Neural cell (in vitro differentiated cells): Measurements from ENCODE around the gene CHPF. TPM values are rescaled to one million over a fixed set of nuclear protein-coding genes. Genes with fewer than 3 reads are reported as not detected.

Experiments used
- H2AFZ ChIP-seq: fragments of 200-600, 300-800 bp; sonication (generic), shearing (Covaris generic); 2 replicates; pipeline ENCODE4 v1.6.0; 2014; ENCODE audit warnings: low read depth, mild to moderate bottlenecking, antibody characterized with exemption, low read length, moderate library complexity
- H3F3A ChIP-seq: fragments of 200-600 bp; shearing (Covaris generic); 2 replicates; pipeline ENCODE4 v1.6.1; 2016; ENCODE audit warnings: mild to moderate bottlenecking, moderate library complexity, mixed read lengths, antibody characterized with exemption, low read length; ENCODE audit not compliant: insufficient read depth, poor library complexity, severe bottlenecking
- H3K27ac ChIP-seq: fragments of 200-600, 300-800 bp; sonication (generic), shearing (Covaris generic); 2 replicates; pipeline ENCODE4 v1.5.1; 2014; ENCODE audit warnings: mild to moderate bottlenecking, low read length, moderate library complexity
- H3K27me3 ChIP-seq: fragments of 300-800, 200-600 bp; sonication (generic), shearing (Covaris generic); 2 replicates; pipeline ENCODE4 v1.6.0; 2014; ENCODE audit warnings: mild to moderate bottlenecking, low read depth, low read length, moderate library complexity; ENCODE audit not compliant: insufficient read depth
- H3K36me3 ChIP-seq: fragments of 300-800, 200-600 bp; sonication (generic), shearing (Covaris generic); 2 replicates; pipeline ENCODE4 v1.5.1; 2014; ENCODE audit warnings: mild to moderate bottlenecking, antibody characterized with exemption, low read length, moderate library complexity; ENCODE audit not compliant: insufficient read depth
- H3K4me2 ChIP-seq: fragments of 300-800, 200-600 bp; sonication (generic), shearing (Covaris generic); 2 replicates; pipeline ENCODE4 v1.6.0; 2014; ENCODE audit warnings: mild to moderate bottlenecking, low read length
- H3K4me3 ChIP-seq: fragments of 300-800, 200-600 bp; sonication (generic), shearing (Covaris generic); 2 replicates; pipeline ENCODE4 v1.5.1; 2014; ENCODE audit warnings: mild to moderate bottlenecking, low read length, moderate library complexity
- H3K79me2 ChIP-seq: fragments of 200-600 bp; shearing (Covaris generic); replicated peaks from 2 replicates; pipeline ENCODE4 v1.6.0; 2014; ENCODE audit warnings: mild to moderate bottlenecking, low read length, moderate library complexity; ENCODE audit not compliant: insufficient read depth
- H3K9ac ChIP-seq: fragments of 300-800, 200-600 bp; sonication (generic), shearing (Covaris generic); 2 replicates; pipeline ENCODE4 v1.6.1; 2016; ENCODE audit warnings: mild to moderate bottlenecking, low read length, mixed read lengths
- H3K9me2 ChIP-seq: fragments of 200-600 bp; shearing (Covaris generic); 2 replicates; pipeline ENCODE4 v1.6.1; 2016; ENCODE audit warnings: mild to moderate bottlenecking, low read length, mixed read lengths; ENCODE audit not compliant: insufficient read depth
- H3K9me3 ChIP-seq: fragments of 200-600, 300-800 bp; sonication (generic), shearing (Covaris generic); 2 replicates; pipeline ENCODE4 v1.6.1; 2016; ENCODE audit warnings: mild to moderate bottlenecking, mixed run types, low read length, moderate library complexity, mixed read lengths
- H4K20me1 ChIP-seq: fragments of 200-600 bp; shearing (Covaris generic); 2 replicates; pipeline ENCODE4 v1.6.1; 2016; ENCODE audit warnings: mild to moderate bottlenecking, mixed run types; ENCODE audit not compliant: insufficient read depth
- EP300 ChIP-seq: fragments of 450-650 bp; conservative IDR thresholded peaks from 2 replicates; pipeline ENCODE4 v1.6.1; 2014; ENCODE audit warnings: antibody characterized with exemption, mild to moderate bottlenecking, moderate library complexity; ENCODE audit not compliant: poor library complexity, severe bottlenecking
- EZH2 ChIP-seq: fragments of 200-600, 300-800 bp; shearing (Covaris generic), sonication (generic); IDR thresholded peaks from 2 replicates; pipeline ENCODE4 v1.6.1; 2014; ENCODE audit warnings: antibody characterized with exemption, low read length, borderline replicate concordance, mild to moderate bottlenecking; ENCODE audit not compliant: insufficient read depth, poor library complexity, severe bottlenecking
- MXI1 ChIP-seq: fragments of 450-650 bp; conservative IDR thresholded peaks from 2 replicates; pipeline ENCODE4 v1.6.1; 2014; ENCODE audit warnings: antibody characterized with exemption, mild to moderate bottlenecking; ENCODE audit not compliant: poor library complexity, severe bottlenecking
- POLR2AphosphoS5 ChIP-seq: IDR thresholded peaks from 2 replicates; pipeline ENCODE4 v1.6.1; 2012
- RAD21 ChIP-seq: fragments of 450-650 bp; conservative IDR thresholded peaks from 2 replicates; pipeline ENCODE4 v1.6.1; 2014; ENCODE audit warnings: antibody characterized with exemption, mild to moderate bottlenecking, moderate library complexity
- SMC3 ChIP-seq: fragments of 450-650 bp; conservative IDR thresholded peaks from 2 replicates; pipeline ENCODE4 v1.6.1; 2014; ENCODE audit warnings: antibody characterized with exemption, mild to moderate bottlenecking, moderate library complexity; ENCODE audit not compliant: poor library complexity
- TAF1 ChIP-seq: IDR thresholded peaks from 2 replicates; pipeline ENCODE4 v1.6.1; 2012; ENCODE audit warnings: low read depth
- polyA plus RNA-seq: library from polyadenylated mRNA; depleted of rRNA; stranded (reverse); fragments of >200 nt; gene quantifications from 2 replicates; pipeline ENCODE4 v1.2.3, GENCODE V29; 2014
- TF ChIP-seq, protein P1 (sequence below): IDR thresholded peaks from 2 replicates; pipeline ENCODE4 v1.6.1; 2012; ENCODE audit warnings: borderline replicate concordance
- TF ChIP-seq, protein P2 (sequence below): fragments of 450-650 bp; IDR thresholded peaks from 2 replicates; pipeline ENCODE4 v1.5.1; 2014; ENCODE audit warnings: antibody characterized with exemption, mild to moderate bottlenecking, moderate library complexity; ENCODE audit not compliant: poor library complexity, severe bottlenecking

The CHPF gene
- polyA plus RNA-seq, 1 donor from 2014 or later: 28.6 TPM

DNA sequence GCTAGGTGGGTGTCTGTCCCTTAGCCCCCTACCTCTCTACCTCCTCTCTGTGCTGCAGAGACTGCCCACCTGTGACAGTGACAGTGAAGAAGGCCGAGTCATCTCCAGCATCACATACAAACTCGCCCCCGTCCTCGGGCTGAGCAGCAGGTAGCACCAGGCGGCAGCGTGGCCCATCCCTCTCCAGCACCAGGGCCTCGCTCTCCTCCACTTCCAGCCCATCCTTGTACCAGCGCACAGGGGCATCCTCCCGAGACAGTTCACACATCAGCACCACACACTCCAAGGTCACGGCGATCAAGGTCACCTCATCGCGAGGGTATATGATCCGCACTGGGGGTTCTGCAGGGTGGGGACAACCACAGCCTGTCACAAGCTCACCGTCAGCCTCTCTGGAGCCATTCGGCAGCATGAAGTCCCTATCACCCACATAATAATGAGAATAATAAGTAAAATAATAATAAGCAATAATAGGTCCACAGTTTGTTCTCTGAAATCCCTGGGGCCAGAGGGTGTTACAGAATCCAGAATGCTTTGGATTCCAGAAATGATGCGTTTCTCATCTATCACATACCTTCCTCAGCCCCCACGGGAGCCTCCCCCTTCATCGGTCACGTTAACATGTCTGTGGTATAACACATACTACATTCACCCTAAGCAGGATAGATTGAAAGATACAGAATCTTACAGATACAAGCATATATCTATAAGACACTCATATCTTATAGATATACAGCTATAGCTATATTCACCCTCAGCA is 15.7 kb upstream of the CHPF start:
- TF ChIP-seq POLR2AphosphoS5 (no peak), EZH2 (no peak), EP300 (no peak)
- TF ChIP-seq, protein P1, sequence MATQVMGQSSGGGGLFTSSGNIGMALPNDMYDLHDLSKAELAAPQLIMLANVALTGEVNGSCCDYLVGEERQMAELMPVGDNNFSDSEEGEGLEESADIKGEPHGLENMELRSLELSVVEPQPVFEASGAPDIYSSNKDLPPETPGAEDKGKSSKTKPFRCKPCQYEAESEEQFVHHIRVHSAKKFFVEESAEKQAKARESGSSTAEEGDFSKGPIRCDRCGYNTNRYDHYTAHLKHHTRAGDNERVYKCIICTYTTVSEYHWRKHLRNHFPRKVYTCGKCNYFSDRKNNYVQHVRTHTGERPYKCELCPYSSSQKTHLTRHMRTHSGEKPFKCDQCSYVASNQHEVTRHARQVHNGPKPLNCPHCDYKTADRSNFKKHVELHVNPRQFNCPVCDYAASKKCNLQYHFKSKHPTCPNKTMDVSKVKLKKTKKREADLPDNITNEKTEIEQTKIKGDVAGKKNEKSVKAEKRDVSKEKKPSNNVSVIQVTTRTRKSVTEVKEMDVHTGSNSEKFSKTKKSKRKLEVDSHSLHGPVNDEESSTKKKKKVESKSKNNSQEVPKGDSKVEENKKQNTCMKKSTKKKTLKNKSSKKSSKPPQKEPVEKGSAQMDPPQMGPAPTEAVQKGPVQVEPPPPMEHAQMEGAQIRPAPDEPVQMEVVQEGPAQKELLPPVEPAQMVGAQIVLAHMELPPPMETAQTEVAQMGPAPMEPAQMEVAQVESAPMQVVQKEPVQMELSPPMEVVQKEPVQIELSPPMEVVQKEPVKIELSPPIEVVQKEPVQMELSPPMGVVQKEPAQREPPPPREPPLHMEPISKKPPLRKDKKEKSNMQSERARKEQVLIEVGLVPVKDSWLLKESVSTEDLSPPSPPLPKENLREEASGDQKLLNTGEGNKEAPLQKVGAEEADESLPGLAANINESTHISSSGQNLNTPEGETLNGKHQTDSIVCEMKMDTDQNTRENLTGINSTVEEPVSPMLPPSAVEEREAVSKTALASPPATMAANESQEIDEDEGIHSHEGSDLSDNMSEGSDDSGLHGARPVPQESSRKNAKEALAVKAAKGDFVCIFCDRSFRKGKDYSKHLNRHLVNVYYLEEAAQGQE: no peak
- no peak overlapping the region for H3K4me3 ChIP-seq
- no peaks in the 10 kb centered on the region for H3F3A ChIP-seq
- no peaks in the 10 kb centered on the region for H3K36me3 ChIP-seq
- H3K27me3 ChIP-seq: no peaks in the 10 kb centered on the region
- H4K20me1 ChIP-seq: no peaks in the 10 kb centered on the region
- H2AFZ ChIP-seq: no peak overlapping the region
- no peaks in the 10 kb centered on the region for H3K9me2 ChIP-seq
- no peak overlapping the region for H3K27ac ChIP-seq
- no peak overlapping the region for H3K4me2 ChIP-seq
- no peak overlapping the region for H3K9ac ChIP-seq
- no peaks in the 10 kb centered on the region for H3K9me3 ChIP-seq
- no peaks in the 10 kb centered on the region for H3K79me2 ChIP-seq

DNA sequence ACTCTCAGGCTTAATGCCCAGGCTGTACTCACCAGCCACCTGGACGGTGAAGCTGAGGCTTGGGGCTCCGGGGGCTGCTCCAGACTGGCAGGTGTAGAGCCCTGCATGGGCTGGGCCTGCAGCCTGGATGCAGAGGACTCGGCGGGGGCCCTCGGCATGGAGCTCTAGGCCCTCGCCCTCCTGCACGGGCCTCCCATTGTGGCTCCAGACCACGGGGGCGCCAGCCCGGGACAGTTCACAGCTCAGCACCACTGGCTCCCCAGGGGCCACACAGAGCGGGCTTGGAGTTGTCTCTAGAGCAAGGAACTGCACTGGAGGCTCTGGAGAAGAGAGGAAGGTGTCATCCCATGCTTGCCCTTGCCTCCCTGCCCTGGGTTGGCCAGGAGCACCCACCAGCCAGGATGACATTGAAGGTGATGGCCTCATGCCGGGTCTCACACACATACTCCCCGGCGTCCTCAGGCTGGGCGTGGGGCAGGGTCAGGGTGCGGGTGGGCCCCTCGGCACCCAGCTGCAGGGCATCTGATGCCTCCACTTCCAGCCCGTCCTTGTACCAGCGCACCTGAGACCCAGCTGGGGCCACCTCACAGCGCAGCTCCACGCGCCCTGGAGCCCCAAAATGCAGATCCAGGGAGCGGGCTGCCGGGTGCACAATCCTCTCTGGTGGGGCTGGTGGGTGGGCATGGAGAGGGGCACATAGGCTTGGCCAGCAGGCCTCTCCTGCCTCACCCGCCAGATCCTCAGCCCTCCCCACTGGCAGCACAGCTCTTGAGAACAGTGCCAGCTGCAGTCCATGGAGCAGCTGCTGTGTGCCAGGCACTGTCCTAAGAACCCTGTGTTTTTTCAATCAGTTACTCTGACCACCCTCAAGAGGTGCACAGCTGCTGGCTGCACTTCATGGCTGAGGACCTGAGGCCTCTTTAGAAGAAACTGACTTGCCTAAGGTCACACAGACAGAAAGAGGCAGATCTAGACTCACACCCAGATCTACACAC is 14.5 kb upstream of the CHPF start:
- H3K79me2 ChIP-seq: no peaks in the 10 kb centered on the region
- H3K4me3 ChIP-seq: no peak overlapping the region
- no peak overlapping the region for H3K27ac ChIP-seq
- no peaks in the 10 kb centered on the region for H3K9me3 ChIP-seq
- H3K4me2 ChIP-seq: no peak overlapping the region
- H3K9me2 ChIP-seq: no peaks in the 10 kb centered on the region
- no peaks in the 10 kb centered on the region for H4K20me1 ChIP-seq
- H3K27me3 ChIP-seq: peaks cover 1% of the 10 kb centered on the region
- no peak overlapping the region for H3K9ac ChIP-seq
- H2AFZ ChIP-seq: no peak overlapping the region
- no peaks in the 10 kb centered on the region for H3F3A ChIP-seq
- no peaks in the 10 kb centered on the region for H3K36me3 ChIP-seq
- TF ChIP-seq TAF1: no peak
- no peak for TF ChIP-seq EP300
- TF ChIP-seq, protein P2, sequence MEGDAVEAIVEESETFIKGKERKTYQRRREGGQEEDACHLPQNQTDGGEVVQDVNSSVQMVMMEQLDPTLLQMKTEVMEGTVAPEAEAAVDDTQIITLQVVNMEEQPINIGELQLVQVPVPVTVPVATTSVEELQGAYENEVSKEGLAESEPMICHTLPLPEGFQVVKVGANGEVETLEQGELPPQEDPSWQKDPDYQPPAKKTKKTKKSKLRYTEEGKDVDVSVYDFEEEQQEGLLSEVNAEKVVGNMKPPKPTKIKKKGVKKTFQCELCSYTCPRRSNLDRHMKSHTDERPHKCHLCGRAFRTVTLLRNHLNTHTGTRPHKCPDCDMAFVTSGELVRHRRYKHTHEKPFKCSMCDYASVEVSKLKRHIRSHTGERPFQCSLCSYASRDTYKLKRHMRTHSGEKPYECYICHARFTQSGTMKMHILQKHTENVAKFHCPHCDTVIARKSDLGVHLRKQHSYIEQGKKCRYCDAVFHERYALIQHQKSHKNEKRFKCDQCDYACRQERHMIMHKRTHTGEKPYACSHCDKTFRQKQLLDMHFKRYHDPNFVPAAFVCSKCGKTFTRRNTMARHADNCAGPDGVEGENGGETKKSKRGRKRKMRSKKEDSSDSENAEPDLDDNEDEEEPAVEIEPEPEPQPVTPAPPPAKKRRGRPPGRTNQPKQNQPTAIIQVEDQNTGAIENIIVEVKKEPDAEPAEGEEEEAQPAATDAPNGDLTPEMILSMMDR: no peak
- no peak for TF ChIP-seq RAD21
- no peak for TF ChIP-seq SMC3
- TF ChIP-seq, protein P1: no peak
- TF ChIP-seq EZH2: no peak
- TF ChIP-seq POLR2AphosphoS5: no peak
- TF ChIP-seq MXI1: no peak
